ENCODE measurements around the gene RNF25.

DNA sequence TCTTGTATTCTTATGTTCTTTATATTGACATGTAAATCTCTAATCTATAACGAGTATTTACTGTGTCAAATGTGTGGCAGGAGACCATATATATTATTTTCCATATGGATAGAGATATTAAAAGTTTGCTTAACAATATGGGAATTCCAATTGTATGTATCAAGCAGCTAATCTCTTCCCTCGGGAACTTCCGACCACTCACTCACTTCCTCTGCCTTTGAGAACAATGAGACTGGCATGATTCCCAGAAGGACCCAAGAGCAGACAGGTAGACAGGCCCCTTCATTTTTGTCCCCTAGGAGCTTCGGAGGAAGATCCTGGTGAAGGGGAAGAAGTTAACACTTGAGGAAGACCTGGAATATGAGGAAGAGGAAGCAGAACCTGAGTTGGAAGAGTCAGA, 40.0 kb downstream of the RNF25 start:
- no peak for TF ChIP-seq CTCF (IDR thresholded peaks at IDR 0.05; ENCODE audit: low read depth, low read length, poor library complexity, severe bottlenecking)
- TF ChIP-seq EZH2phosphoT487 (IDR thresholded peaks at IDR 0.05; ENCODE audit: borderline replicate concordance, low read length), result no peak
